ENCODE results near the gene ARHGAP10.

The ARHGAP10 gene

GRCh38 chr4:148022975-148023374 is 291.1 kb downstream of the ARHGAP10 start:
- Histone ChIP-seq H3K27ac (no peak overlapping the region), H3K4me1 (ENCODE audit: low read depth, poor library complexity, severe bottlenecking) (no peaks in the 10 kb centered on the region), H2AFZ (ENCODE audit: low read depth) (no peak overlapping the region), H4K20me1 (ENCODE audit: insufficient read depth) (no peaks in the 10 kb centered on the region), H3K4me2 (no peak overlapping the region), H3K36me3 (ENCODE audit: insufficient read depth) (no peaks in the 10 kb centered on the region; the same call in 1 of the 2 replicates), H3K4me3 (IDR thresholded peaks at IDR 0.05; ENCODE audit: insufficient read depth, low read depth, low read length) (no peak overlapping the region), H3K79me2 (ENCODE audit: insufficient read depth, low read depth) (no peaks in the 10 kb centered on the region; the same call in 1 of the 2 replicates), H3K9ac (no peak overlapping the region), H3K27me3 (ENCODE audit: insufficient read depth, low read depth) (no peaks in the 10 kb centered on the region)
- no peak for TF ChIP-seq CTCF (conservative IDR thresholded peaks at IDR 0.05; ENCODE audit: low read depth, low read length)

GRCh38 chr4:148023512-148024181 is 291.8 kb downstream of the ARHGAP10 start:
- no peak for TF ChIP-seq CTCF (conservative IDR thresholded peaks at IDR 0.05; ENCODE audit: low read depth, low read length)
- Histone ChIP-seq H3K79me2 (ENCODE audit: insufficient read depth, low read depth) (no peaks in the 10 kb centered on the region; the same call in 1 of the 2 replicates), H3K4me3 (IDR thresholded peaks at IDR 0.05; ENCODE audit: insufficient read depth, low read depth, low read length) (no peak overlapping the region), H3K36me3 (ENCODE audit: insufficient read depth) (no peaks in the 10 kb centered on the region; the same call in 1 of the 2 replicates), H3K27ac (no peak overlapping the region), H3K27me3 (ENCODE audit: insufficient read depth, low read depth) (no peaks in the 10 kb centered on the region), H3K4me2 (no peak overlapping the region), H2AFZ (ENCODE audit: low read depth) (no peak overlapping the region), H4K20me1 (ENCODE audit: insufficient read depth) (no peaks in the 10 kb centered on the region), H3K4me1 (ENCODE audit: low read depth, poor library complexity, severe bottlenecking) (no peaks in the 10 kb centered on the region), H3K9ac (no peak overlapping the region)

GRCh38 chr4:148025981-148026380 is 294.1 kb downstream of the ARHGAP10 start:
- TF ChIP-seq CTCF (conservative IDR thresholded peaks at IDR 0.05; ENCODE audit: low read depth, low read length): no peak
- no peaks in the 10 kb centered on the region for H3K79me2 ChIP-seq (ENCODE audit: insufficient read depth, low read depth)
- no peak overlapping the region for H3K27ac ChIP-seq
- H3K9ac ChIP-seq: no peak overlapping the region
- H4K20me1 ChIP-seq (ENCODE audit: insufficient read depth): no peaks in the 10 kb centered on the region
- H3K27me3 ChIP-seq (ENCODE audit: insufficient read depth, low read depth): no peaks in the 10 kb centered on the region
- peaks cover 23% of the 10 kb centered on the region for H3K4me1 ChIP-seq (ENCODE audit: low read depth, poor library complexity, severe bottlenecking)
- no peaks in the 10 kb centered on the region; the same call in 1 of the 2 replicates for H3K36me3 ChIP-seq (ENCODE audit: insufficient read depth)
- no peak overlapping the region for H3K4me3 ChIP-seq (IDR thresholded peaks at IDR 0.05; ENCODE audit: insufficient read depth, low read depth, low read length)
- H3K4me2 ChIP-seq: no peak overlapping the region
- H2AFZ ChIP-seq (ENCODE audit: low read depth): no peak overlapping the region

- Histone ChIP-seq H3K4me2 (no peak overlapping the region), H2AFZ (ENCODE audit: low read depth) (no peak overlapping the region), H3K36me3 (ENCODE audit: insufficient read depth) (no peaks in the 10 kb centered on the region; the same call in 1 of the 2 replicates), H3K4me3 (IDR thresholded peaks at IDR 0.05; ENCODE audit: insufficient read depth, low read depth, low read length) (no peak overlapping the region), H3K27ac (no peak overlapping the region), H3K4me1 (ENCODE audit: low read depth, poor library complexity, severe bottlenecking) (peaks cover 26% of the 10 kb centered on the region), H3K9ac (no peak overlapping the region), H4K20me1 (ENCODE audit: insufficient read depth) (no peaks in the 10 kb centered on the region), H3K27me3 (ENCODE audit: insufficient read depth, low read depth) (no peaks in the 10 kb centered on the region), H3K79me2 (ENCODE audit: insufficient read depth, low read depth) (no peaks in the 10 kb centered on the region)
- TF ChIP-seq CTCF (conservative IDR thresholded peaks at IDR 0.05; ENCODE audit: low read depth, low read length): no peak
Measured at GRCh38 chr4:148027201-148027600, 295.3 kb downstream of the ARHGAP10 start.

Data from KMS-11 (cell line).